Ascending aorta (tissue), 1 donor: ENCODE measurements around the gene SPHK2. TPM values are rescaled to one million over a fixed set of nuclear protein-coding genes. Genes with fewer than 3 reads are reported as not detected.

ENCODE experiments used
- total RNA-seq: library from RNA; depleted of rRNA; stranded (reverse); fragments of >200 nt; gene quantifications from one replicate; pipeline ENCODE4 v1.1.0, GENCODE V29; 2016

The SPHK2 gene
- total RNA-seq, 1 donor from 2014 or later = 35.3 TPM

Other genes with a start within 250 kb of the SPHK2 start
- gene KDELR1, start 228.0 kb upstream of the SPHK2 start, total RNA-seq = 183 TPM
- 0.64 TPM for gene GRIN2D, start 225.8 kb upstream of the SPHK2 start, total RNA-seq
- gene GRWD1, start 173.5 kb upstream of the SPHK2 start, total RNA-seq = 16.0 TPM
- 6.1 TPM for gene KCNJ14, start 163.9 kb upstream of the SPHK2 start, total RNA-seq
- 83.5 TPM for gene CYTH2, start 150.1 kb upstream of the SPHK2 start, total RNA-seq
- gene LMTK3, start 107.7 kb upstream of the SPHK2 start, total RNA-seq = 0.11 TPM
- not detected for gene SULT2B1, start 67.3 kb upstream of the SPHK2 start, total RNA-seq
- gene SPACA4, start 12.8 kb upstream of the SPHK2 start, total RNA-seq = not detected
- not detected for gene FAM83E, start 4.4 kb upstream of the SPHK2 start, total RNA-seq
- 2,223 TPM for gene RPL18, start 328 bp upstream of the SPHK2 start, total RNA-seq
- gene DBP, start 17.9 kb downstream of the SPHK2 start, total RNA-seq = 0.21 TPM
- gene CA11, start 26.7 kb downstream of the SPHK2 start, total RNA-seq = not detected
- gene NTN5, start 53.5 kb downstream of the SPHK2 start, total RNA-seq = not detected
- gene FUT2, start 76.5 kb downstream of the SPHK2 start, total RNA-seq = not detected
- gene MAMSTR, start 100.2 kb downstream of the SPHK2 start, total RNA-seq = 0.32 TPM
- gene RASIP1, start 121.1 kb downstream of the SPHK2 start, total RNA-seq = 85.9 TPM
- gene IZUMO1, start 127.4 kb downstream of the SPHK2 start, total RNA-seq = not detected
- 3.8 TPM for gene FUT1, start 133.1 kb downstream of the SPHK2 start, total RNA-seq
- gene FGF21, start 136.0 kb downstream of the SPHK2 start, total RNA-seq = not detected
- gene BCAT2, start 191.5 kb downstream of the SPHK2 start, total RNA-seq = 42.4 TPM
- 9.8 TPM for gene HSD17B14, start 217.0 kb downstream of the SPHK2 start, total RNA-seq
- 237 TPM for gene PLEKHA4, start 249.1 kb downstream of the SPHK2 start, total RNA-seq